Stimulated activated CD8-positive, alpha-beta memory T cell treated with anti-CD3 and anti-CD28 coated beads, Interleukin-15, amount 100 ng/mL, for 48 hours (primary cell): ENCODE measurements around the gene RNF31.

Experiments used
- DNase-seq, 2 donors: peaks; one replicate each; pipeline ENCODE4 v3.0.0-alpha.2; 2020; ENCODE audit warnings: low read depth in 2 of 2

The RNF31 gene

DNA sequence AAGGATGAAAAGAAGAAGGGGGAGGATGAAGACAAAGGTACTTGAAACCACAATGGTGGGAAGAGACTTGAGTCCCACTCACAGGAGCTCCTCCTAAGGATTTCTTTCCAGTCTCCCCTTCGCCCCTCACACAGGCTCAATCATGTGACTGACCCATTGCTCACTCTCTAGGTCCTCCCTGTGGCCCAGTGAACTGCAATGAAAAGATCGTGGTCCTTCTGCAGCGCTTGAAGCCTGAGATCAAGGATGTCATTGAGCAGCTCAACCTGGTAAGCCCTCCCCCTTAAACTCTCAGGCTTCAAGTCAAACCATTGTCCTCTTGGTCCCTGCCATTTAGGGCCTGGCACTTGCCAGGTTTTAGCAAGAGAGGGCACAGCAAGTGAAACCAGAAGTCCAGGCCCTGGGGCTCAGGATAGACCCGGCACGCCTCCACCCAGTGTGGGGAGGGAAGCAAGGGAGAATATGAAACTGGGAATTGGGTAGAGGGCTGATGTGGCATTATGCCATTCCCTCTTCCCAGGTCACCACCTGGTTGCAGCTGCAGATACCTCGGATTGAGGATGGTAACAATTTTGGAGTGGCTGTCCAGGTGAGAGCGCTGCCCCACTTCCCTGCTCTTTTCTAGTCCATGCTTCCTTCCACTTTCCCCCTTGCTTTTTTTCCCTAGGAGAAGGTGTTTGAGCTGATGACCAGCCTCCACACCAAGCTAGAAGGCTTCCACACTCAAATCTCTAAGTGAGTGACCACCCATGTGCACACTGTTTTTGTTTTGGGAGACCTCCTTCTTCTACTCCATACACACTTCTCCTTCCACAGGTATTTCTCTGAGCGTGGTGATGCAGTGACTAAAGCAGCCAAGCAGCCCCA, 9.5 kb upstream of the RNF31 start:
- DNase-seq = no peak

DNA sequence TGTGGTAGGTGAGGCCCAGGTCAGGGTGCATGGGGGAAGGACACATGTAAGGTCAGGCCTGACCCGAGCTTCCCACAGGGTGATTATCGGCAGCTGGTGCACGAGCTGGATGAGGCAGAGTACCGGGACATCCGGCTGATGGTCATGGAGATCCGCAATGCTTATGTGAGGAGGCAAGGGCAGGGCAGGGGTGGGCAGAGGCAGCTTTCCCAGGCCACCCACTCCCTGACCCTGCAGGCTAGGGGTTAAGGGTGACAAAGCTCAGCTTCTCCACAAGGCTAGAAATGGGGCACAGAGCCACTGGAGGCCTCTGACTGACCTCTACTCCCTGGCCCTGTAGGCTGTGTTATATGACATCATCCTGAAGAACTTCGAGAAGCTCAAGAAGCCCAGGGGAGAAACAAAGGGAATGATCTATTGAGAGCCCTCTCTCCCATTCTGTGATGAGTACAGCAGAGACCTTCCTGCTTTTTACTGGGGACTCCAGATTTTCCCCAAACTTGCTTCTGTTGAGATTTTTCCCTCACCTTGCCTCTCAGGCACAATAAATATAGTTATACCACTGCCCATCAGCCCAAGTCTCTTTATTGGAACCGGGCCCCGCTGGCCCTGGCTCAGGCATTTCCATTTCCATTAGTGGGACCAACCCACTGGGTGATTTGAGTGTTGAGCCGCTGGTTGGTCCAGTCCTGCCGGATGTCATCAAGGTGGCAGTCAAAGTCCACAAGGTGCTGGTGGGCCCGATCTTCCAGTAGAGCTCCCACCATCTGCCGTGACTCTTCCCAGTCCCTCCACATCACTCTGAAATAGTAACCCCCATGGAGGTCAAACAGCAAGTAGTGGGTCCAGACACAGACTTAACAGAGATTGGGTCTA, 8.7 kb upstream of the RNF31 start:
- no peak for DNase-seq

DNA sequence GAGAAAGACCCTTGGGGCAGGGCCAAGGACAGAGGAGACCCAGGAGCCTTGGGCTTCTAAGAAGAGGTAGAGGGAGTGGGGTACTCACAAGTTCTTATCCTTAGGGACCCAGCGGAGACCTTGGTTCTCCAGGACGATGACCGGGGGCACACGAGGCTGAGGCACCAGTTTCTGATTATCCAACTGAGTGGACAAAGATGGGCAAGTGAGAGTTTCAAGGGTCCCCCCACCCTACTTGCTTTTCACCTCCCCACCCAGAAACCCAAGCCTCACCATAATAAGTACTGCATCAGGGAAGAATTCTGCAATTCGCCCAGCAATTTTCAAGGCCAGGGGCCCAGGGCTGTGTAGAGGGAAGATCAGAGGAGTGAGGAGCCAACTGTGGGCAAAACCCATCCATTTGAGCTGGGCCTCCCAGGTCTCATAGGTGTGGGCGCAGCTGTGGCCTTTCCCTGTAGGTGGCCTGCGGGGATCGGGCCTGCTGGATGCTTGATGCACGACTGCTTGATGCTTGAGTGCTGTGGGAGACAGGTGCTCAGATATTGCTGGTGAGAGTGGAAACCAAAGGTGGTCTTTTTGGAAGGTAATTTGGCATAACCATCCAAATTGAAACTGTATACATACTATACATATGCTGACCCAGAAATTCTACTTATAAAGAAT, 7.9 kb upstream of the RNF31 start:
- no peak for DNase-seq

DNA sequence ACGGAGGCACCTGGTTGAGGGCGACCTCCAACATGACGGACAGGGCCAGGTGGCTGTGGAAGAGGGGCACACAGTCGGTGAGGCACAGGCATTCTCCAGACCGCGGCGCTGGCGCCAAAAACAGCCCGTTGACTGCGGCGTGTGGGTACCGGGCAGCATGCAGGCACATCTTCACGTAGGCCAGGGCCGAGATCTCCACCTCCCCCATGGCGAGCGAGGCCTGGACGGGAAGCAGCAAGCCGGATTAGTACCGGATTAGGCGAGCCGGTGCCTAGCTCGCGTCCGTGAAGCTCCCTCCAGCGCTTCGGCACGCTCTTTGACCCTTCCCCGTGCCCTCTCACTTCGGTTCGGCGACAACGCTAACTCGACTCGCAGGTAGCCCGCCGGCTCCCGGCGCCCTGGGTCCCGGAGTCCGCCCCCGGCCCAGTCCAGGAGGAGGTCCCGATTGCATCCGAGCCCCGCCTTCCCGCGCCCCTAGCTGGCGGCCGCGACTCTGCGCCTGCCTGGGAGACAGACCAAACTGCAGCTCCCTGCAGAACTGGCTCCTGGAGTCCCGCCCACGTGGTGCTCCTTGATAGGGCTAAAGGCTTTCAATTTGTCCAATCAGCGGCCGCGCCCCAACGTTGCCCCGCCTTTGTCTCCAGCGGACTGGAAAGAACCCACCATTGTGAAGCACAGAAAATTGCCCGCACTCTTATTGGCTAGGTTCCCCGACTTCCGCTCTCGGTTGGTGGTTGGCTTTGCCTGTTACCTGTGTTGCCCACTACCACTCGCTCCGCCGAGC, 6.0 kb upstream of the RNF31 start, which contains the start of gene EMC9:
TSS of gene EMC9 (minus strand) at position 495 of the 784 bp plus-strand sequence. CDS start at position 208, 287 bp downstream.
- peak; percentile 100 for DNase-seq

DNA sequence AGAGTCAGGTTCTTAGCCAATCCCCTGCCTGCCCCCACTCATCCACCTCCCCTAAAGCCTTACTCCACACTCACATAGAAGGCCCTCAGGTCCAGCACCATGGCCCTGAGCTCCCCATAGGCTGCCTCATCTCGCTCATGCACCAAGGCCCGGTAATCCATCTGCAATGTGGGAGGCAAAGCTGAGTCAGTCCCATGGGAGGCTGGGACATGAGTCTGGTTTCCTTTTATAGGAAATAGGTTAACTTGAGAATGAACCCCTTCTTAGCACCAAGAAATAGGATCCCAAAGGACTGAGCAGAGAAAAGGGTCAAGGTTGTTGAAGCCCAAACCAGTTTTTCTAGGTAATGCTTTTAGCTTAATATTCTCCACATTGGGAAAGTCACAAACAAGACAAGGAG, 3.8 kb upstream of the RNF31 start:
- DNase-seq = no peak

DNA sequence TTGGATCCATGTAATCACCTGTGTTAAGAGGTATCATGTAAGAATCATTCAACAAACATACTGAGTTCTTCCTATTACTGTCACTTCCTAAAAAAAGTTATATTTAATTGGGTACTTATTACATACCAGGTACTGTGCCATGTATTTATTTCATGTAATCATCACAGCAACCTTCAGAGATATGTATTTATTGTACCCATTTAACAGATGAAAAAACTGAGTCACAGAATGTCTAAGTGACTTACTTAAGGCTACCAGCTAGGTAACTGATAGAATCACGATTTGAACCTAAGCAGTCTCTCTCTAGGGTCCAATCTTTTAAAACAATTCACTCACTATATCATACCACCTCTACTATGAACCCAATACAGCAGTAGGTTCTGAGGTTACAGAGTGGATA, 2.8 kb upstream of the RNF31 start:
- no peak for DNase-seq

DNA sequence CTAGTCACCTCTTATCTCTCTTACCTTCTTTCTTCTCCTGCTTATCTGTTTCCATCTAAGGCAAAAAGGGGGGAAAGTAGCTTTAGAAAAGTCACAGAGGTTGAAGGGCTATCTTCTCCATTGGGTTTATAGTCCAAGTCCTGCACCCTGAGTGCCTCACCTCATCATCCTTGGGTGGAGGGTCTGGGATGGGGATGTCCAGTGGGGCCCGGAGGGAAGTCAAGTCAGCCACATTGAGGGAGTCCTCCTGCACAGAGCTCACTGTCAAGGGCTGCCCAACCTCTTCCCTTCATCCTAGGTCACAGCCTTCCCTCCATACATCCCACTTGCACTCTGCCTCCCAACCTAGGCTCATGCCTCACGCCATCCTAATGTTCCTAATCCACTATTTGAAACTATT, 2.1 kb upstream of the RNF31 start:
- no peak for DNase-seq

DNA sequence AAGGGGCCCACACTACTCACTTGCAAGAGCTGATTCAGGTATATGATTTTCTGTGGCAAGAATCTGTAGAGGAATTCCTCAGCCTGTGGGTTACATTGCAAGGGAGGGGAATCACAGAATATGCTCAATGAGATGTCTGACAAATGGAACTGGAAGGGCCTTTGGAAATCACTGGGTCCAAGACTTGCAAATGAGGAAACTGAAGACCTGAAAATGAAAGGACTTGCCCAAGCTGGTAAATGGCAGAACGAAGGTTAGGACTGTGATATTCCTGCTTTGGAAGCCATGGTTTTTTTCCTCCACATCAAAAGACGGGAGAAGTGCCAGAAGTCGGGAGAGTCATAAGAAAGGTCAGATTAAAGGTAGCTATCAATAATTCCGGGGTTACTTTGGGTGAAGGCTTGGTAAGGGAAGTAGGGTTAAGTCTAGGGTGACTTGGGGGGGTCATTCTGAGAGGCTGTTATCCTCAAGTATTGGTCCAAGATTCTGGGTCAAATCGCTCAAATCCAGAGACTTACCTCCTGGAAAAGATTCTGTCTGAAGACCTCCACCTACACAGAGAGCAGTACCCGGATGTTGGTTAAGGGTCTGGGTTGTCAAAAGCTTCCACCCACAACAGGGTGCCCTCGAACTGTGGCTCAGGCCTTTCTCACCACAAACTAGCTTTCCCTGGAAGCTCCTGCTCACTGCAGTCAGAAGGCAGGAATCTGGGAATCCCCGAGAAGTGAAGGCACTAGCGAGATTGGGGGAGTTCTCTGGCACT, 1.4 kb upstream of the RNF31 start:
- DNase-seq = no peak

DNA sequence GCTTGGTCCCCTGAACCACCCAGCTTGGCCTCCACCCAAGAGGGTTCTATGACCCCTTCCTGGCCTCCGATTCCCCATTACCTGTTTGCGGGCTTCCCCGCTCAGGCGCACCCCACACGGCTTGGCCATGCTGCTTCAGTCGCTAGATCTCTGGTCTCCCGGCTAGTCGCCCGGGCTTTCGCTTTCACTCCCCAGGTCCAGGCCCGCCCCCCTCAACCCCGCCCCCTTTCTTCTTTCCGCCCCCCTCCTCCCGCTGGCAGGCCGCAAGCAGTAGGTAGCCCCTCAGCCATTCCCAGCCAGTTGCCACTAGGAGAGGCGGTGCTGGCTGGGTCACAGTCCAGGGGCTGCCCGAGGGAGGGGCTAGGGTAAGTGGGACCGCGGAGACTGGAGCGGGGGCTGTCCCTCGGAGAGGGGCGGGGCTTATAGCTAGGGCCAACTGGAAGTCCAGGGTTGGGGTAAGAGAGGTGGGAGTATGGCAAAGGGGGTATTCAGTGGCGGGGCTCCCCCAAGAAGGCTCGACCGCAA, 783 bp upstream of the RNF31 start, which contains the start of gene PSME2:
TSS of gene PSME2 (minus strand) at position 158 of the 525 bp plus-strand sequence. CDS start at position 129, 29 bp downstream.
- peak; percentile 93 to 95 for DNase-seq

DNA sequence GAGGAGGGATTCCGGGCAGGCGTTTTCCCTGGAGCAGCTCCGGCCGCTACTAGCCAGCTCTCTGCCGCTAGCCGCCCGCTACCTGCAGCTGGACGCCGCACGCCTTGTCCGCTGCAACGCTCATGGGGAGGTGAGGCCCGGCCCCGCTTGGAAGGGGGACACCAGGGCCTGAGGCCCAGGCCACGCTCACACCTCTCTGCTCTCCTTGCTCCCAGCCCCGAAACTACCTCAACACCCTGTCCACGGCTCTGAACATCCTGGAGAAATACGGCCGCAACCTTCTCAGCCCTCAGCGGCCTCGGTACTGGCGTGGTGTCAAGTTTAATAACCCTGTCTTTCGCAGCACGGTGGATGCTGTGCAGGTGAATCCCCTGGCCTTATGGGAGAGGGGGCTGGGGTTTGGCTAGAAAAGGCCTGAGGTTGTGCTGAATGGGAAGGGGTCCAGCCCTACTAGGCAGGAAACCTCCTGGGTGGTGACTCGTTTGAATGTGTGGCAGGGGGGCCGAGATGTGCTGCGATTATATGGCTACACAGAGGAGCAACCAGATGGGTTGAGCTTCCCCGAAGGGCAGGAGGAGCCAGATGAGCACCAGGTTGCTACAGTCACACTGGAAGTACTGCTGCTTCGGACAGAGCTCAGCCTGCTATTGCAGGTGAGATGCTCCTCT, 597 bp downstream of the RNF31 start:
- DNase-seq = no peak

DNA sequence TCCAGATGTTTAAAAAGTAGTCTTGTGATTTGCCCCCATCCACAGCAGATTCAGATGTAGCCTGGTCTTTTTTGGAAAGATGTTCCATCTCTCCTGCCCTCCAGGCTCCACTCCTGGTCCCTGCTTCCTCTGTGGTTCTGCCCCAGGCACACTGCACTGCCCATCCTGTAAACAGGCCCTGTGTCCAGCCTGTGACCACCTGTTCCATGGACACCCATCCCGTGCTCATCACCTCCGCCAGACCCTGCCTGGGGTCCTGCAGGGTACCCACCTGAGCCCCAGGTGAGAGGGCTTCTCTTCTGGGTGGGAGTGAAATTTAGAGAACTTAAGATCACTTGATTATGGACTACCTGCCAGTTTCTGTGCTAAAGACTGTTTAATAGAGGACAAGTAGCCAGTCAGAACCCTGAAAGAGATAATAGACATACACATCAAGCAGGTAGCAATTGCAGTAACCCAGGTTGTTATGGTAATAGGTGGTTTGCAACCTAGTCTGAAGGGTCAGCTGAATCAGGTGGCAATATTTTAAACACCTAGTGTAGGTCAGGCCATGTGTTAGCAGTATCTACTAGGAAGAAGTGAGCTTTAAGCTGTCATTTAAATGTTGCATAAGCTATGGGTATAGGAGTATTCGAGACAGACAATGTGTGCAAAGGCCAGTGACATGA, 2.1 kb downstream of the RNF31 start:
- DNase-seq = no peak

DNA sequence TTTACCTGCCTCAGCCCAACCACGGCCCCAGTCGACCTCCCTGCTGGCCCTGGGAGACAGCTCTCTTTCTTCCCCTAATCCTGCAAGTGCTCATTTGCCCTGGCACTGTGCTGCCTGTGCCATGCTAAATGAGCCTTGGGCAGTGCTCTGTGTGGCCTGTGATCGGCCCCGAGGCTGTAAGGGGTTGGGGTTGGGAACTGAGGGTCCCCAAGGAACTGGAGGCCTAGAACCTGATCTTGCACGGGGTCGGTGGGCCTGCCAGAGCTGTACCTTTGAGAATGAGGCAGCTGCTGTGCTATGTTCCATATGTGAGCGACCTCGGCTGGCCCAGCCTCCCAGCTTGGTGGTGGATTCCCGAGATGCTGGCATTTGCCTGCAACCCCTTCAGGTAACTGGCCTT, 2.8 kb downstream of the RNF31 start:
- no peak for DNase-seq

DNA sequence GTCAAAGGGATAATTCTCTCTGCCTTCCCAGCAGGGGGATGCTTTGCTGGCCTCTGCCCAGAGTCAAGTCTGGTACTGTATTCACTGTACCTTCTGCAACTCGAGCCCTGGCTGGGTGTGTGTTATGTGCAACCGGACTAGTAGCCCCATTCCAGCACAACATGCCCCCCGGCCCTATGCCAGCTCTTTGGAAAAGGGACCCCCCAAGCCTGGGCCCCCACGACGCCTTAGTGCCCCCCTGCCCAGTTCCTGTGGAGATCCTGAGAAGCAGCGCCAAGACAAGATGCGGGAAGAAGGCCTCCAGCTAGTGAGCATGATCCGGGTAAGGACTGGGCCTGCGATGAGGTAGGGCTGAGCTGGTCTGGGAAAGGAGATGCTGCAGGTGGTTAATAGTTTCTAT, 3.3 kb downstream of the RNF31 start:
- DNase-seq = no peak

DNA sequence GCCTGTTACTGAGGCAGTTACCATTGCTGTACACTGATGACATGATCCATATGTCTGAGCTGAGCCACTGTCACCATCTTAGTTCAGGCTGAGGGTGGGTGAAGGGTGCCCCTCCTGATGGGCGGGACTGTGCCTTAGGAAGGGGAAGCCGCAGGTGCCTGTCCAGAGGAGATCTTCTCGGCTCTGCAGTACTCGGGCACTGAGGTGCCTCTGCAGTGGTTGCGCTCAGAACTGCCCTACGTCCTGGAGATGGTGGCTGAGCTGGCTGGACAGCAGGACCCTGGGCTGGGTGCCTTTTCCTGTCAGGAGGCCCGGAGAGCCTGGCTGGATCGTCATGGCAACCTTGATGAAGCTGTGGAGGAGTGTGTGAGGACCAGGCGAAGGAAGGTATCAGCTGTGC, 3.7 kb downstream of the RNF31 start:
- no peak for DNase-seq

DNA sequence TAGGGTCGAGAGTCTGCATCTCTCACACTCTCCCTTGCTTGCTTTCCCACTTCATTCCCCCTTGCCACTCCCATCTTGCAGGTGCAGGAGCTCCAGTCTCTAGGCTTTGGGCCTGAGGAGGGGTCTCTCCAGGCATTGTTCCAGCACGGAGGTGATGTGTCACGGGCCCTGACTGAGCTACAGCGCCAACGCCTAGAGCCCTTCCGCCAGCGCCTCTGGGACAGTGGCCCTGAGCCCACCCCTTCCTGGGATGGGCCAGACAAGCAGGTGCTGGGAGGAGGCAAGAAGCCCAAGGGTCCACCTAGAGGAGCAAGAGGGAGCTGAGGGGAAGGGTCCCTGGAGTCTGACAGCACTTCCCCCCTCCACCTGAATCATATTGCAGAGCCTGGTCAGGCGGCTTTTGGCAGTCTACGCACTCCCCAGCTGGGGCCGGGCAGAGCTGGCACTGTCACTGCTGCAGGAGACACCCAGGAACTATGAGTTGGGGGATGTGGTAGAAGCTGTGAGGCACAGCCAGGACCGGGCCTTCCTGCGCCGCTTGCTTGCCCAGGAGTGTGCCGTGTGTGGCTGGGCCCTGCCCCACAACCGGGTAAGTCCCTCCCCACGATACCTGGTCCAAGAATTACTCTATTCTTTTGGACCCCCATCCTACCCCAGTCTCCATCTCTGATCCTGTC, 4.2 kb downstream of the RNF31 start:
- no peak for DNase-seq

DNA sequence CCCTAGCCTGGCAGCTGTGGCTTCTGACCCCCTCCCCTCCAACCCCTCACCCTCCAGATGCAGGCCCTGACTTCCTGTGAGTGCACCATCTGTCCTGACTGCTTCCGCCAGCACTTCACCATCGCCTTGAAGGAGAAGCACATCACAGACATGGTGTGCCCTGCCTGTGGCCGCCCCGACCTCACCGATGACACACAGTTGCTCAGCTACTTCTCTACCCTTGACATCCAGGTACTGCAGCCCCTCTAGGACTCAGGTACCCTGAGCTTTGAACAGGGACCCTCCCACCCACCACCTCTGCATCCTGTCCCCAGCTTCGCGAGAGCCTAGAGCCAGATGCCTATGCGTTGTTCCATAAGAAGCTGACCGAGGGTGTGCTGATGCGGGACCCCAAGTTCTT, 7.8 kb downstream of the RNF31 start:
- no peak for DNase-seq

DNA sequence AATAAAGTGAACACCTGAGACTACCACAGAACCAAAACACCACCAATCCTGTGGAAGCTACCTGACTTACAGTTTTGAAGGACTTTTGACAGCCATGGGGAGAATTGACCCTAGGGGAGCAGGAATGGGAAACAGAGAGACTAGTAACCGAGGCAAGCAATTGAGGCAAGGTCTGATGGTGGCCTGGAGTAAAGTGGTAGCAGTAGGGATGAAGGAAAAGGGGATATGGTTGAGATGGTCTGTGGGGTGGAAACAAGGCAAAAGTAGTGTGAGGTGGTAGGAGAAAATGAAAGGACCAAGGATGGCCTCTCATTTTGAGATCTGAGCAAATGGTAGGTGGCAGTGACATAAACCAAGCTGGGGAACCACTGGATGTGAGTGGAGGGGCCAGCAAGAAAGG, 9.5 kb downstream of the RNF31 start:
- no peak for DNase-seq

DNA sequence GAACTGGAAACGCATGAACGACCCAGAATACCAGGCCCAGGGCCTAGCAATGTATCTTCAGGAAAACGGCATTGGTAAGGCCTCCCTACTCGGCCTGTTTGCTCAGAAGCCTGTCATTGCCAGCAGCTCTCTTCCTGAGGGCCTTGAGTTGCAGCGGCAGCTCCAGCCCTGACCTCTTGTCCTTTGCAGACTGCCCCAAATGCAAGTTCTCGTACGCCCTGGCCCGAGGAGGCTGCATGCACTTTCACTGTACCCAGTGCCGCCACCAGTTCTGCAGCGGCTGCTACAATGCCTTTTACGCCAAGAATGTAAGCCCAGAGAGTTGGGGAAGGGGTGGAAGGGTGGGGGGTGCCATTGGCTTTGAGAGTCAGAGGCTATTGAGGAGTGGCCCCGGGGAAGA, 10.0 kb downstream of the RNF31 start:
- DNase-seq = no peak
